Naive thymus-derived CD4-positive, alpha-beta T cell (primary cell): ENCODE measurements around the gene STK24. TPM values are rescaled to one million over a fixed set of nuclear protein-coding genes. Genes with fewer than 3 reads are reported as not detected.

ENCODE experiments used
- ATAC-seq: fragments of 150-1000 bp; cut with Tn5 transposase; 2 replicates; pipeline ENCODE4 v1.10.0; 2021; ENCODE audit warnings: mild to moderate bottlenecking, moderate library complexity
- CTCF ChIA-PET: fragments of 350-600 bp; sonication (Branson Sonifier 250); formaldehyde crosslinking; loops from one replicate; lab custom pipeline; 2021; ENCODE audit warnings: antibody characterized with exemption; lab: Charles Lee
- POLR2A ChIA-PET: fragments of 350-600 bp; sonication (Branson Sonifier 250); formaldehyde crosslinking; loops from one replicate; lab custom pipeline; 2021; ENCODE audit warnings: antibody characterized with exemption, inconsistent platforms; lab: Charles Lee
- DNase-seq, 9 donors: peaks; one replicate each; pipeline versions ENCODE4 v3.0.0 to v3.0.0-alpha.2; 2020 to 2022; ENCODE audit warnings: mixed read lengths in 1 of 9
- H3K27ac ChIP-seq: one replicate; pipeline ENCODE4 v1.7.0; 2013; ENCODE audit warnings: mild to moderate bottlenecking, low read depth, low read length, moderate library complexity
- H3K27me3 ChIP-seq, 2 donors: one replicate each; pipeline ENCODE4 v1.7.0; 2013; ENCODE audit warnings: low read length in 2 of 2, mild to moderate bottlenecking in 2 of 2, moderate library complexity in 2 of 2; ENCODE audit not compliant: control insufficient read depth in 2 of 2, insufficient read depth in 2 of 2
- H3K36me3 ChIP-seq, 3 experiments: 1 replicate in 2 of 3; 2 replicates in 1 of 3; pipeline ENCODE4 v1.7.0; 2013; ENCODE audit warnings: low read length in 3 of 3, mild to moderate bottlenecking in 3 of 3, moderate library complexity in 1 of 3; ENCODE audit not compliant: insufficient read depth in 3 of 3, control insufficient read depth in 2 of 3
- H3K4me1 ChIP-seq, 2 donors: one replicate each; pipeline ENCODE4 v1.7.0; 2013; ENCODE audit warnings: low read length in 2 of 2, mild to moderate bottlenecking in 2 of 2, moderate library complexity in 1 of 2; ENCODE audit not compliant: control insufficient read depth in 2 of 2, insufficient read depth in 2 of 2
- H3K4me3 ChIP-seq: 2 replicates; pipeline ENCODE4 v1.7.0; 2013; ENCODE audit warnings: mild to moderate bottlenecking, low read length
- H3K9me3 ChIP-seq, 3 experiments: 1 replicate in 2 of 3; 2 replicates in 1 of 3; pipeline ENCODE4 v1.7.0; 2013; ENCODE audit warnings: low read length in 3 of 3; ENCODE audit not compliant: control insufficient read depth in 2 of 3
- H3K27ac Mint-ChIP-seq, 9 donors: one replicate each; pipeline ENCODE4 v1.8.0; 2020 to 2022; ENCODE audit warnings: mixed read lengths in 9 of 9, mild to moderate bottlenecking in 8 of 9, moderate library complexity in 5 of 9, inconsistent platforms in 2 of 9
- H3K27me3 Mint-ChIP-seq, 5 donors: one replicate each; pipeline ENCODE4 v1.8.0; 2021 to 2022; ENCODE audit warnings: mixed read lengths in 5 of 5, mild to moderate bottlenecking in 1 of 5
- H3K36me3 Mint-ChIP-seq, 5 donors: one replicate each; pipeline ENCODE4 v1.8.0; 2020 to 2022; ENCODE audit warnings: mixed read lengths in 5 of 5, mild to moderate bottlenecking in 3 of 5, inconsistent platforms in 1 of 5
- H3K4me1 Mint-ChIP-seq, 7 donors: one replicate each; pipeline ENCODE4 v1.8.0; 2020 to 2022; ENCODE audit warnings: mixed read lengths in 7 of 7, mild to moderate bottlenecking in 3 of 7, inconsistent platforms in 1 of 7
- H3K4me3 Mint-ChIP-seq, 10 donors: one replicate each; pipeline ENCODE4 v1.8.0; 2020 to 2022; ENCODE audit warnings: mild to moderate bottlenecking in 10 of 10, mixed read lengths in 10 of 10, moderate library complexity in 6 of 10, inconsistent platforms in 2 of 10
- H3K9me3 Mint-ChIP-seq, 11 donors: one replicate each; pipeline ENCODE4 v1.8.0; 2020 to 2022; ENCODE audit warnings: mixed read lengths in 11 of 11, mild to moderate bottlenecking in 4 of 11, inconsistent platforms in 1 of 11, moderate library complexity in 1 of 11
- intact Hi-C, 2 donors: fragments of 100-400 bp; cut with micrococcal nuclease; formaldehyde crosslinking; loops; one replicate each; pipeline ENCODE4 v1.15.1; 2023
- polyA plus RNA-seq, 2 donors: library from polyadenylated mRNA; unstranded; fragments of 300-500 nt; fragmentation: Illumina TruSeq; gene quantifications; one replicate each; pipeline ENCODE4 v1.2.3, GENCODE V29; 2021
- total RNA-seq, 6 experiments: library from RNA in 5 of 6; stranded (reverse) in 5 of 6; gene quantifications; 1 replicate in 5 of 6; 2 replicates in 1 of 6; pipeline ENCODE4 v1.2.3 and lab custom pipeline; 2021 to 2026

Gene STK24
- total and polyA plus RNA-seq, 7 experiments from 2014 or later: 29.8 to 148 (median 94.4) TPM

DNA sequence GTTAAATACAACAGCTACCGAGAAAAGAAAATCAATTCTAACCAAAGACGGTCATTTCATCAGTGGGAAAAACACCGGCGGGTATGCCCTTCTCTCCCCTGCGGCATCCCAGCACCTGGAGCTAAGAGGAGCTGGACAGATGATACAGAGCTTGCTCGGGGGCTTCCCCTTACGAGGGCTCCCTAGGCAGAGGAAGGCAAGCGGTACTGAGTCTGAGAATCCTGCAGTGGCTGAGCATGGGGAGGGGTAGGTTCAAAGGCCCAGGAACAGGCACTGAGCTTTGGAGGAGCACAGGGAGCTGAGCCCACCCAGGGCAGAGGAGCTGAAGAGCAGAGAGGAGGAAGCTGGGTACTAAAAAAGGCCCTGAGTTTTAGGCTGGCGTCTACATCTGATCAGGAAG is 12.7 kb downstream of the STK24 start:
- CTCF ChIA-PET: interaction anchor here (0.6 to 2.2 kb wide), 5 partner anchors 18 to 482 kb away, joined by 3 to 9 read pairs (median 3); no protein-coding TSS in a partner anchor
- Histone ChIP-seq H3K4me3 (peak overlapping the region; percentile 67), H3K9me3 (no peaks in the 10 kb centered on the region), H3K27ac (peak overlapping the region; percentile 69), H3K4me1 (peaks cover 45 to 83% of the 10 kb centered on the region in 2 donors), H3K27me3 (no peaks in the 10 kb centered on the region), H3K36me3 (no peaks in the 10 kb centered on the region)
- no peak for DNase-seq
- Mint-ChIP-seq H3K4me3 (peak overlapping the region; percentile 82 to 99 (median 92)), H3K27me3 (no peaks in the 10 kb centered on the region), H3K27ac (peak overlapping the region; percentile 84 to 98 (median 96)), H3K36me3 (peaks cover 0 to 26% (median 3%) of the 10 kb centered on the region in 5 donors), H3K4me1 (peaks cover 72 to 99% (median 91%) of the 10 kb centered on the region in 7 donors), H3K9me3 (no peaks in the 10 kb centered on the region)
- intact Hi-C loops: loop anchor here (1.0 to 5.0 kb wide), 2 partner anchors 11 to 1342 kb away; partner anchors contain the start of gene MBNL2 (in 1 of the 2)
- POLR2A ChIA-PET: interaction anchor here (0.6 to 2.2 kb wide), 6 partner anchors 8 to 88 kb away, joined by 4 to 12 read pairs (median 4); partner anchors contain the start of gene STK24
- peak; percentile 23 for ATAC-seq

DNA sequence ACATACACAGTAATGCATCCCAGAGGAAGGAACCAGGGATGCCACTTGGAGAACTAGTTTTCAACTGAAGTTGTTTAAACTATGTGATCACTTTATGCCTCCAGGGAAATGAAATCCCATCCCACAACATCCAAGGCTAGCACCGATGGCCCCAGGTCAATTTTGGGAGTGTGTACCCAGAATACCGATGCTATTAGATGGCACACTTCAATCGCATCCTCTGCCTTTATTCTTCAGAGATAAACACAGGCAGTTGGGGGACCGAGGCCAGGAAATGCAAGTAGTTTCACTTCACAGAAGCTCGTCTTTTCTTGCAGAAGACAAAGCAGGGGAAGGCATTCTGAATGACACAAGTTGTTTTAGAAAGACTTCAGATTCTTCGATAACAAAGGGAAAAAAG is 13.8 kb downstream of the STK24 start:
- H3K9me3 ChIP-seq: no peaks in the 10 kb centered on the region
- ChIA-PET CTCF (interaction anchor here (0.6 to 2.2 kb wide), 4 partner anchors 19 to 282 kb away, joined by 3 to 9 read pairs (median 6); no protein-coding TSS in a partner anchor), POLR2A (interaction anchor here (0.6 to 2.2 kb wide), 13 partner anchors 8 to 937 kb away, joined by 3 to 12 read pairs (median 3); partner anchors contain the start of gene STK24)
- H3K4me1 ChIP-seq: peaks cover 45 to 80% of the 10 kb centered on the region in 2 donors
- peak overlapping the region; percentile 69 for H3K27ac ChIP-seq
- Mint-ChIP-seq H3K4me3 (peak overlapping the region; percentile 82 to 99 (median 92)), H3K9me3 (no peaks in the 10 kb centered on the region), H3K27ac (peak overlapping the region; percentile 84 to 98 (median 96)), H3K4me1 (peaks cover 68 to 97% (median 88%) of the 10 kb centered on the region in 7 donors), H3K27me3 (no peaks in the 10 kb centered on the region), H3K36me3 (peaks cover 0 to 17% (median 3%) of the 10 kb centered on the region in 5 donors)
- H3K4me3 ChIP-seq: peak overlapping the region; percentile 67
- intact Hi-C loops: loop anchor here (1.0 to 5.0 kb wide), 6 partner anchors 8 to 1341 kb away; partner anchors contain the start of gene MBNL2 (in 1 of the 2)
- peak in 7 of 9 donors; percentile 61 to 77 (median 70) for DNase-seq
- peak; percentile 77 for ATAC-seq
- H3K36me3 ChIP-seq: no peaks in the 10 kb centered on the region
- H3K27me3 ChIP-seq: no peaks in the 10 kb centered on the region

DNA sequence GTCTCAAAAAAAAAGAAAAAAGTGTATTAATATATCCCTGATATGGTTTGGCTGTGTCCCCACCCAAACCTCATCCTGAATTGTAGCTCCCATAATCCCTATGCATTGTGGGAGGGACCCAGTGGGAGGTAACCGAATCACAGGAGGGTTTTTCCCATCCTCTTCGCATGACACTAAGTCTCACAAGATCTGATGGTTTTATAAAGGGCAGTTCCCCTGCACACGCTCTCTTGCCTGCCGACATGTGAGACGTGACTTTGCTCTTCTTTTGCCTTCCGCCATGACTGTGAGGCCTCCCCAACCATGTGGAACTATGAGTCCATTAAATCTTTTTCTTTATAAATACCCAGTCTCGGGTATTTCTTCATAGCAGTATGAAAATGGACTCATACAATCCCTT is 17.7 kb downstream of the STK24 start:
- H3K36me3 Mint-ChIP-seq: peaks cover 0 to 14% (median 10%) of the 10 kb centered on the region in 5 donors
- Histone ChIP-seq H3K36me3 (no peaks in the 10 kb centered on the region), H3K4me3 (no peak overlapping the region), H3K9me3 (no peaks in the 10 kb centered on the region), H3K27ac (no peak overlapping the region), H3K27me3 (no peaks in the 10 kb centered on the region), H3K4me1 (peaks cover 38 to 67% of the 10 kb centered on the region in 2 donors)
- peak overlapping the region; percentile 2 to 76 (median 52) for H3K4me3 Mint-ChIP-seq
- H3K27ac Mint-ChIP-seq: peak overlapping the region; percentile 29 to 96 (median 84)
- no peaks in the 10 kb centered on the region for H3K27me3 Mint-ChIP-seq
- POLR2A ChIA-PET: interaction anchor here (0.7 kb wide), 1 partner anchor 1010 kb away, joined by 4 read pairs; no protein-coding TSS in a partner anchor
- H3K9me3 Mint-ChIP-seq: no peaks in the 10 kb centered on the region
- intact Hi-C loops: no loop called here
- DNase-seq: no peak
- ATAC-seq: no peak
- CTCF ChIA-PET: interaction anchor here (0.6 kb wide), 1 partner anchor 21 kb away, joined by 3 read pairs; no protein-coding TSS in a partner anchor
- H3K4me1 Mint-ChIP-seq: peaks cover 71 to 94% (median 82%) of the 10 kb centered on the region in 7 donors

DNA sequence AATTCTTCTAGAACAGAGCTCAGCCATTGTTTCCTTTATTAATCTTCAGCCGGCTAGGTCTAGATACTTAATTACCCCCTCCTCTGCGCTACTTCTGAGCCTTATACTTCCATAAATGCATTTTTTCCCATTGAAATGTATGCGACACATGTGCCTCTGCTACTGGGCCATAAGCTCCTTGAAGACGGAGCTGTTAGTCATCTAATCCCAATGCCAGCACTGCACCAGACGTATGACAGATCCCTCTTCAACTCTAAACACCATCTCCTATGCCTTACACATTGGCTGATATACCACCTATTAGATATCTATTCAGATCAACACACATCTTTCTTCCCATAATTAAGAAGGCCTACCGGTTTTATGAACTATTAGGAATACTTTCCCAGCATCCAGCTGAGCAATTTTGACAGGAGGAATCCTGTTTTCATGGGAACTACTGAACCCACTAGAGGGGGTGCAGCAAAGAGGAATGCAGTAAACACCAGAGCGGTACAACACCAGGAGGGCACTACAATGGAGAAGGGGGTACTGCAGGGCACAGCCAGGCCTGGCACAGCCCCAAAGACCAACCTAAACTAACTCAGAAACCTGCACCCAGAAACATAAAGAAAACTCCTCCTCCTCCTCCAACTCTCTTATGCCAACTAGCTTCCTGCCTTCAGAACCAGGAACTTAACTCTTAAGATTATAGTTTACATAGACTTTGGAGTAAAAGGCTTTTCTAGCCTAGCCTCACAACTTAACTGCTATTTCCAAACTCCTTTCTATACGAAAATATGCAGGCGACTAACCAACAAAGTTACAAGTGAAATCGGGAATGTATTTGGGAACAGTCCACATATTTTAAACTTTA is 18.7 kb downstream of the STK24 start:
- Mint-ChIP-seq H3K27me3 (no peaks in the 10 kb centered on the region), H3K4me3 (peak overlapping the region; percentile 54 to 77 (median 68)), H3K4me1 (peaks cover 70 to 94% (median 83%) of the 10 kb centered on the region in 7 donors), H3K36me3 (peaks cover 0 to 13% (median 10%) of the 10 kb centered on the region in 5 donors), H3K9me3 (no peaks in the 10 kb centered on the region), H3K27ac (peak overlapping the region; percentile 35 to 92 (median 84))
- intact Hi-C loops: no loop called here
- POLR2A ChIA-PET: interaction anchor here (1.5 to 2.0 kb wide), 3 partner anchors 13 to 29 kb away, joined by 3 to 13 read pairs (median 8); no protein-coding TSS in a partner anchor
- CTCF ChIA-PET: interaction anchor here (0.6 to 1.8 kb wide), 2 partner anchors 95 to 96 kb away, joined by 3 to 6 read pairs; no protein-coding TSS in a partner anchor
- Histone ChIP-seq H3K36me3 (no peaks in the 10 kb centered on the region), H3K9me3 (no peaks in the 10 kb centered on the region), H3K27ac (peak overlapping the region; percentile 45), H3K4me1 (peaks cover 33 to 71% of the 10 kb centered on the region in 2 donors), H3K4me3 (no peak overlapping the region), H3K27me3 (no peaks in the 10 kb centered on the region)
- no peak for DNase-seq
- ATAC-seq: peak; percentile 19

DNA sequence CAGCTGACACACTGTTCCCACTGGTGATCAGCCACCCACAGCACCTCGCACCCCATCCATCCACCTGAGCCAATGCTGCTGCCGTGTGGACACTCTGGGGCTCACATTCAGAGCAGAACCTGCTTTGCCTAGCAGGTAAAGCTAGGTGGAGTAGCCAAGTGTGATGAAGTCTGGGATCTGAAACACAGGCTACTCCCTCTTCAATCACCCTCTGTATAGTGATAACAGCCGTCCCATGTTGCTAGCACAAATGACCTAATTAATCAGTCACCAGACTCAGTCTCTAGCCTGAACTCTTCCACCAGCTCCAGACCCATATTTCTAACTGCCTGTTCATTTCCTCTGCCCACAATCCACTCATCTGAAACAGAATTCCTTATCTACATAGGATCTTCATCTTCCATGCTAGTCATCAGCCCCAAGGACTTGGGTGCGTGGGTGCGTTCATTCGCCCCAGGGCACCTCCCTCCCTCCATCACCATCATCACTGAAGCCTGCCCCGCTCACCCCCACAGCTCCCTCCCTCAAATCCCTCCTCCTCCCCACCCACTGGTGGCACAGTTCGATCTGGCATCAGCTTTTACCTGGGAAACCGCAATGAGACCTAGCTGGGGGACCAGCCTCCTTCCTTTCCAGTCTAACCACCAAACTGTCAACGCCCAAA is 19.8 kb downstream of the STK24 start:
- Histone ChIP-seq H3K4me3 (no peak overlapping the region), H3K27ac (peak overlapping the region; percentile 3), H3K4me1 (peaks cover 29 to 67% of the 10 kb centered on the region in 2 donors), H3K9me3 (no peaks in the 10 kb centered on the region), H3K36me3 (no peaks in the 10 kb centered on the region), H3K27me3 (no peaks in the 10 kb centered on the region)
- peaks cover 0 to 20% (median 10%) of the 10 kb centered on the region in 5 donors for H3K36me3 Mint-ChIP-seq
- no peaks in the 10 kb centered on the region for H3K9me3 Mint-ChIP-seq
- intact Hi-C loops: no loop called here
- H3K27ac Mint-ChIP-seq: peak overlapping the region; percentile 16 to 92 (median 84)
- DNase-seq: no peak
- ChIA-PET POLR2A (interaction anchor here (1.2 to 2.0 kb wide), 4 partner anchors 14 to 28 kb away, joined by 3 to 13 read pairs (median 6); no protein-coding TSS in a partner anchor), CTCF (interaction anchor here (0.6 to 1.8 kb wide), 3 partner anchors 80 to 112 kb away, joined by 3 to 7 read pairs (median 6); no protein-coding TSS in a partner anchor)
- H3K4me3 Mint-ChIP-seq: peak overlapping the region; percentile 54 to 77 (median 68)
- H3K4me1 Mint-ChIP-seq: peaks cover 66 to 94% (median 84%) of the 10 kb centered on the region in 7 donors
- peak; percentile 62 for ATAC-seq
- no peaks in the 10 kb centered on the region for H3K27me3 Mint-ChIP-seq
